OCI-LY3 (cell line): ENCODE results near the gene TNS1.

Experiments
- EZH2phosphoT487 ChIP-seq: fragments of 200-600 bp; shearing (Covaris generic); IDR thresholded peaks from 2 replicates; pipeline ENCODE4 v1.6.1; 2018; ENCODE audit warnings: antibody characterized with exemption, mixed run types, low read depth
- TF ChIP-seq, protein P1 (sequence below): fragments of 200-600, 300-600 bp; sonication (generic); IDR thresholded peaks from 2 replicates; pipeline ENCODE4 v1.5.1; 2014; ENCODE audit warnings: antibody characterized with exemption, low read length, low read depth

DNA sequence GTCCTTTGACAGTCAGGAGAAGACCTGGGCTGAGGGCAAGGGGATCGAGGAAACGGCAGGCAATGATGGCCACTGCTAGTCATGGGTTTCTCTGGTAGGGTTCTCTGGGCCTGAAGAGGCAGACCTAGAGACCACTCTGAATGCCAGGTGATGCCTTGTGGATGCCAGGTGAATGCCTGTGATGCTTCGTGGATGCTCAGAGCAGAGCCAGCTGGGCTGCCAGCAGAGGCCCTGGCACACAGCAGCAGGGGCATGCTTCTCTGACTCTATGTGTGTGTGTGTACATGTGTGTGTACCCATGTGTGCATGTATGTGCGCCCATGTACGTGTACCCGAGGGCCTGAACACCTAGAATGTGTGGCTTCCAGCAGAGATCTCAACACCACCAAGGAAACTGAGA lies 172.0 kb downstream of the TNS1 start:
- TF ChIP-seq EZH2phosphoT487: no peak
- TF ChIP-seq, protein P1, sequence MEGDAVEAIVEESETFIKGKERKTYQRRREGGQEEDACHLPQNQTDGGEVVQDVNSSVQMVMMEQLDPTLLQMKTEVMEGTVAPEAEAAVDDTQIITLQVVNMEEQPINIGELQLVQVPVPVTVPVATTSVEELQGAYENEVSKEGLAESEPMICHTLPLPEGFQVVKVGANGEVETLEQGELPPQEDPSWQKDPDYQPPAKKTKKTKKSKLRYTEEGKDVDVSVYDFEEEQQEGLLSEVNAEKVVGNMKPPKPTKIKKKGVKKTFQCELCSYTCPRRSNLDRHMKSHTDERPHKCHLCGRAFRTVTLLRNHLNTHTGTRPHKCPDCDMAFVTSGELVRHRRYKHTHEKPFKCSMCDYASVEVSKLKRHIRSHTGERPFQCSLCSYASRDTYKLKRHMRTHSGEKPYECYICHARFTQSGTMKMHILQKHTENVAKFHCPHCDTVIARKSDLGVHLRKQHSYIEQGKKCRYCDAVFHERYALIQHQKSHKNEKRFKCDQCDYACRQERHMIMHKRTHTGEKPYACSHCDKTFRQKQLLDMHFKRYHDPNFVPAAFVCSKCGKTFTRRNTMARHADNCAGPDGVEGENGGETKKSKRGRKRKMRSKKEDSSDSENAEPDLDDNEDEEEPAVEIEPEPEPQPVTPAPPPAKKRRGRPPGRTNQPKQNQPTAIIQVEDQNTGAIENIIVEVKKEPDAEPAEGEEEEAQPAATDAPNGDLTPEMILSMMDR: no peak
